ENCODE data around the gene ST6GALNAC5. TPM values are rescaled to one million over a fixed set of nuclear protein-coding genes. Genes with fewer than 3 reads are reported as not detected.

Gene ST6GALNAC5
- total RNA-seq, 1 donor from 2014 or later = 23.1 TPM

GRCh38 chr1:76998582-76999223 lies 131.4 kb downstream of the ST6GALNAC5 start:
- Histone ChIP-seq H3K9me3 (no peaks in the 10 kb centered on the region), H3K36me3 (no peaks in the 10 kb centered on the region), H3K4me3 (no peak overlapping the region), H3K4me1 (no peaks in the 10 kb centered on the region), H3K27ac (no peak overlapping the region), H3K27me3 (no peaks in the 10 kb centered on the region)
- TF ChIP-seq CTCF (IDR thresholded peaks at IDR 0.05) = no peak
- ATAC-seq (no peak), DNase-seq (no peak)
- intact Hi-C loops (cut with DNase I) = no loop called here

GRCh38 chr1:77007675-77008074 lies 140.4 kb downstream of the ST6GALNAC5 start:
- Histone ChIP-seq H3K27ac (no peak overlapping the region), H3K36me3 (no peaks in the 10 kb centered on the region), H3K27me3 (no peaks in the 10 kb centered on the region), H3K9me3 (no peaks in the 10 kb centered on the region), H3K4me3 (no peak overlapping the region), H3K4me1 (no peaks in the 10 kb centered on the region)
- intact Hi-C loops (cut with DNase I) = no loop called here
- no peak for DNase-seq
- ATAC-seq = no peak
- no peak for TF ChIP-seq CTCF (IDR thresholded peaks at IDR 0.05)

GRCh38 chr1:77010937-77011336 lies 143.7 kb downstream of the ST6GALNAC5 start:
- Histone ChIP-seq H3K9me3 (no peaks in the 10 kb centered on the region), H3K36me3 (no peaks in the 10 kb centered on the region), H3K27me3 (no peaks in the 10 kb centered on the region), H3K4me1 (no peaks in the 10 kb centered on the region), H3K4me3 (no peak overlapping the region), H3K27ac (no peak overlapping the region)
- intact Hi-C loops (cut with DNase I) = no loop called here
- no peak for DNase-seq
- TF ChIP-seq CTCF (IDR thresholded peaks at IDR 0.05) = no peak
- ATAC-seq = no peak

GRCh38 chr1:77012066-77012465 lies 144.8 kb downstream of the ST6GALNAC5 start:
- no peaks in the 10 kb centered on the region for H3K4me1 ChIP-seq
- no peak for TF ChIP-seq CTCF (IDR thresholded peaks at IDR 0.05)
- H3K4me3 ChIP-seq = no peak overlapping the region
- H3K36me3 ChIP-seq = no peaks in the 10 kb centered on the region
- no peak for ATAC-seq
- no peak for DNase-seq
- no peaks in the 10 kb centered on the region for H3K27me3 ChIP-seq
- intact Hi-C loops (cut with DNase I) = no loop called here
- no peak overlapping the region for H3K27ac ChIP-seq
- no peaks in the 10 kb centered on the region for H3K9me3 ChIP-seq

- DNase-seq = no peak
- Histone ChIP-seq H3K27me3 (no peaks in the 10 kb centered on the region), H3K9me3 (no peaks in the 10 kb centered on the region), H3K36me3 (no peaks in the 10 kb centered on the region), H3K4me3 (no peak overlapping the region), H3K4me1 (peaks cover 6% of the 10 kb centered on the region), H3K27ac (no peak overlapping the region)
- TF ChIP-seq CTCF (IDR thresholded peaks at IDR 0.05) = no peak
- intact Hi-C loops (cut with DNase I) = no loop called here
- ATAC-seq = no peak
These were observed 147.0 kb downstream of the ST6GALNAC5 start for GRCh38 chr1:77014073-77014788.
